Measurements from ENCODE around the gene AIP.

GRCh38 chr11:67528376-67528775, 45.5 kb downstream of the AIP start:
- no peak for TF ChIP-seq POLR2AphosphoS5 (IDR thresholded peaks at IDR 0.05; ENCODE audit: insufficient read depth, low read depth, low read length)
- no peak for TF ChIP-seq CTCF (IDR thresholded peaks at IDR 0.05; ENCODE audit: extremely low read depth in 1 of 2, insufficient read depth in 1 of 2, low read depth in 1 of 2, low read length in 2 of 2)
- TF ChIP-seq POLR2A (IDR thresholded peaks at IDR 0.05; ENCODE audit: low read depth, low read length): no peak
- no peak for TF ChIP-seq EZH2 (IDR thresholded peaks at IDR 0.05; ENCODE audit: borderline replicate concordance, low read depth, low read length, severe bottlenecking)
- TF ChIP-seq MYC (IDR thresholded peaks at IDR 0.05; ENCODE audit: low read depth, low read length): no peak
- no peak for TF ChIP-seq MAX (IDR thresholded peaks at IDR 0.05; ENCODE audit: insufficient read depth, insufficient read length)
- TF ChIP-seq GATA2 (IDR thresholded peaks at IDR 0.05; ENCODE audit: insufficient read depth, insufficient read length, low read depth, low read length): no peak
- TF ChIP-seq FOS (IDR thresholded peaks at IDR 0.05; ENCODE audit: borderline replicate concordance, insufficient read depth, low read length): no peak
- no peak for TF ChIP-seq JUN (IDR thresholded peaks at IDR 0.05; ENCODE audit: borderline replicate concordance, insufficient read depth, insufficient read length, low read depth)

Measured in endothelial cell of umbilical vein (primary cell).